OCI-LY1 (cell line): ENCODE data around the gene TSKU.

Experiments used
- H2AFZ ChIP-seq: fragments of 200-600 bp; sonication (generic), shearing (Covaris generic); 2 replicates; pipeline ENCODE4 v1.6.0; 2014; ENCODE audit warnings: antibody characterized with exemption, mild to moderate bottlenecking, low read length
- H3F3A ChIP-seq: fragments of 200-600 bp; sonication (generic), shearing (Covaris generic); 2 replicates; pipeline ENCODE4 v1.6.0; 2014; ENCODE audit warnings: mild to moderate bottlenecking, antibody characterized with exemption, low read length, moderate library complexity; ENCODE audit not compliant: insufficient read depth
- H3K27ac ChIP-seq: fragments of 200-600 bp; sonication (generic); 2 replicates; pipeline ENCODE4 v1.5.1; 2014; ENCODE audit warnings: low read length, mixed run types, mild to moderate bottlenecking, low read depth; ENCODE audit not compliant: poor library complexity, severe bottlenecking
- H3K27me3 ChIP-seq: fragments of 200-600 bp; sonication (generic); 2 replicates; pipeline ENCODE4 v1.6.0; 2014; ENCODE audit warnings: antibody characterized with exemption, mild to moderate bottlenecking, low read length, moderate library complexity; ENCODE audit not compliant: insufficient read depth
- H3K36me3 ChIP-seq: fragments of 200-600 bp; sonication (generic); 2 replicates; pipeline ENCODE4 v1.6.1; 2014; ENCODE audit warnings: mild to moderate bottlenecking, antibody characterized with exemption, low read length, moderate library complexity, mixed read lengths; ENCODE audit not compliant: insufficient read depth
- H3K4me1 ChIP-seq: fragments of 200-600 bp; sonication (generic); 2 replicates; pipeline ENCODE4 v1.5.1; 2014; ENCODE audit warnings: mild to moderate bottlenecking, low read length, moderate library complexity; ENCODE audit not compliant: insufficient read depth, severe bottlenecking
- H3K4me2 ChIP-seq: fragments of 200-600 bp; sonication (generic), shearing (Covaris generic); 2 replicates; pipeline ENCODE4 v1.6.1; 2014; ENCODE audit warnings: low read length
- H3K4me3 ChIP-seq: fragments of 200-600 bp; sonication (generic); 2 replicates; pipeline ENCODE4 v1.5.1; 2014; ENCODE audit warnings: low read length, low read depth, mild to moderate bottlenecking, mixed read lengths; ENCODE audit not compliant: poor library complexity, severe bottlenecking
- H3K79me2 ChIP-seq: fragments of 200-600 bp; shearing (Covaris generic); 2 replicates; pipeline ENCODE4 v1.6.1; 2016; ENCODE audit warnings: mixed run types, low read length, mixed read lengths; ENCODE audit not compliant: insufficient read depth
- H3K9ac ChIP-seq: fragments of 200-600 bp; sonication (generic), shearing (Covaris generic); 2 replicates; pipeline ENCODE4 v1.6.1; 2014; ENCODE audit warnings: mild to moderate bottlenecking, low read length, mixed read lengths
- H3K9me2 ChIP-seq: fragments of 200-600 bp; sonication (generic), shearing (Covaris generic); 2 replicates; pipeline ENCODE4 v1.6.1; 2014; ENCODE audit warnings: low read depth, mild to moderate bottlenecking, low read length, mixed read lengths
- H3K9me3 ChIP-seq: fragments of 200-600 bp; shearing (Covaris generic); 2 replicates; pipeline ENCODE4 v1.6.1; 2014; ENCODE audit warnings: low read length, mixed read lengths
- H4K20me1 ChIP-seq: fragments of 200-600 bp; sonication (generic), shearing (Covaris generic); 2 replicates; pipeline ENCODE4 v1.6.0; 2016; ENCODE audit warnings: mild to moderate bottlenecking, low read length; ENCODE audit not compliant: insufficient read depth
- CTCF ChIP-seq: fragments of 200-600 bp; sonication (generic), shearing (Covaris generic); IDR thresholded peaks from 2 replicates; pipeline ENCODE4 v1.5.1; 2017; ENCODE audit warnings: mild to moderate bottlenecking, antibody characterized with exemption, low read length, moderate library complexity, mixed read lengths
- EZH2 ChIP-seq: fragments of 200-600 bp; sonication (generic), shearing (Covaris generic); IDR thresholded peaks from 2 replicates; pipeline ENCODE4 v1.8.0; 2017; ENCODE audit warnings: borderline replicate concordance, mixed run types, mild to moderate bottlenecking, antibody characterized with exemption, low read length, moderate library complexity, mixed read lengths

The TSKU gene

GRCh38 chr11:76776472-76776871, 6.7 kb upstream of the TSKU start:
- H3F3A ChIP-seq: no peaks in the 10 kb centered on the region
- H3K9ac ChIP-seq: no peak overlapping the region
- H4K20me1 ChIP-seq: no peaks in the 10 kb centered on the region
- H3K79me2 ChIP-seq: no peaks in the 10 kb centered on the region
- H3K27me3 ChIP-seq: peaks cover 7% of the 10 kb centered on the region; the same call in 1 of the 2 replicates
- TF ChIP-seq CTCF: no peak
- no peak for TF ChIP-seq EZH2
- no peak overlapping the region for H3K4me3 ChIP-seq
- no peak overlapping the region for H2AFZ ChIP-seq
- no peak overlapping the region for H3K27ac ChIP-seq
- no peaks in the 10 kb centered on the region; the same call in 1 of the 2 replicates for H3K36me3 ChIP-seq
- H3K9me3 ChIP-seq: peaks cover 10% of the 10 kb centered on the region
- no peaks in the 10 kb centered on the region for H3K4me1 ChIP-seq
- H3K9me2 ChIP-seq: no peaks in the 10 kb centered on the region
- no peak overlapping the region for H3K4me2 ChIP-seq

- Histone ChIP-seq H3K79me2 (no peaks in the 10 kb centered on the region), H3K27ac (no peak overlapping the region), H3K9me2 (no peaks in the 10 kb centered on the region), H4K20me1 (no peaks in the 10 kb centered on the region), H3K9me3 (peaks cover 10% of the 10 kb centered on the region), H3K27me3 (peaks cover 7% of the 10 kb centered on the region; the same call in 1 of the 2 replicates), H3K36me3 (no peaks in the 10 kb centered on the region; the same call in 1 of the 2 replicates), H3K4me1 (no peaks in the 10 kb centered on the region), H3K4me3 (no peak overlapping the region), H3F3A (no peaks in the 10 kb centered on the region), H3K4me2 (no peak overlapping the region), H3K9ac (no peak overlapping the region), H2AFZ (no peak overlapping the region)
- no peak for TF ChIP-seq CTCF
- no peak for TF ChIP-seq EZH2
Measured at GRCh38 chr11:76777305-76777704, 5.9 kb upstream of the TSKU start.

- H3K4me1 ChIP-seq: no peaks in the 10 kb centered on the region
- no peak overlapping the region for H3K27ac ChIP-seq
- peaks cover 10% of the 10 kb centered on the region for H3K9me3 ChIP-seq
- H4K20me1 ChIP-seq: no peaks in the 10 kb centered on the region
- no peak overlapping the region for H3K4me3 ChIP-seq
- no peaks in the 10 kb centered on the region for H3K9me2 ChIP-seq
- H3F3A ChIP-seq: no peaks in the 10 kb centered on the region
- no peaks in the 10 kb centered on the region for H3K79me2 ChIP-seq
- H3K27me3 ChIP-seq: peaks cover 7% of the 10 kb centered on the region; the same call in 1 of the 2 replicates
- H3K4me2 ChIP-seq: no peak overlapping the region
- no peaks in the 10 kb centered on the region; the same call in 1 of the 2 replicates for H3K36me3 ChIP-seq
- H2AFZ ChIP-seq: no peak overlapping the region
- TF ChIP-seq EZH2 (no peak), CTCF (no peak)
- no peak overlapping the region for H3K9ac ChIP-seq
Measured at GRCh38 chr11:76777876-76778275, 5.3 kb upstream of the TSKU start.
